Transverse colon (tissue), 4 donors: ENCODE results near the gene SPON2.

Experiments
- POLR2AphosphoS5 ChIP-seq, 3 donors: sonication (generic); formaldehyde crosslinking; IDR thresholded peaks; one replicate each; pipeline ENCODE4 v1.6.1; 2016; ENCODE audit warnings: antibody characterized with exemption in 3 of 3
- TF ChIP-seq, protein P1 (sequence below), 5 experiments: fragments of 200-600 bp in 3 of 5; fragments of 450-650 bp in 2 of 5; sonication (generic) in 3 of 5; IDR thresholded peaks; 1 replicate in 2 of 5; 2 replicates in 3 of 5; pipeline ENCODE4 v1.5.1; 2016 to 2017; ENCODE audit warnings: antibody characterized with exemption in 5 of 5, inconsistent platforms in 3 of 5, mild to moderate bottlenecking in 2 of 5, moderate library complexity in 1 of 5

DNA sequence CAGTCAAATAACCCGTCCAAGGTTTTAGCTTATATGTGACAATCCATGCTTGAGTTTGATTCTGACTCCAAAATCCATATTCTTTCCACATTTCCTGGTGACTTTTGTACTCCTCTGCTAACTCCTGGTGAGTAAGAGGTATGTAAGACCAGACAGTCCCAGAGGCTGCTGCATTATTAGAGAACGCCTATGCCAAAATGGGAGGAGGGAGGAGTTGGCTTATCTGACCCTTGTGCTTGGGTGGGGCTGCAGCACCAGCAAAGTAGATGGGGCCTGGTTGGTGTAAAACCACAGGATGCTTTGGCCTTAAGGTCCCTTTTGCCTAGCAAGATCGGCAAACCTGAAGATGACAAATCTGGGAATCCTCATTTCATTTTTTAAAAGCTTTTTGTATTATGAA is 49.9 kb downstream of the SPON2 start:
- TF ChIP-seq, protein P1, sequence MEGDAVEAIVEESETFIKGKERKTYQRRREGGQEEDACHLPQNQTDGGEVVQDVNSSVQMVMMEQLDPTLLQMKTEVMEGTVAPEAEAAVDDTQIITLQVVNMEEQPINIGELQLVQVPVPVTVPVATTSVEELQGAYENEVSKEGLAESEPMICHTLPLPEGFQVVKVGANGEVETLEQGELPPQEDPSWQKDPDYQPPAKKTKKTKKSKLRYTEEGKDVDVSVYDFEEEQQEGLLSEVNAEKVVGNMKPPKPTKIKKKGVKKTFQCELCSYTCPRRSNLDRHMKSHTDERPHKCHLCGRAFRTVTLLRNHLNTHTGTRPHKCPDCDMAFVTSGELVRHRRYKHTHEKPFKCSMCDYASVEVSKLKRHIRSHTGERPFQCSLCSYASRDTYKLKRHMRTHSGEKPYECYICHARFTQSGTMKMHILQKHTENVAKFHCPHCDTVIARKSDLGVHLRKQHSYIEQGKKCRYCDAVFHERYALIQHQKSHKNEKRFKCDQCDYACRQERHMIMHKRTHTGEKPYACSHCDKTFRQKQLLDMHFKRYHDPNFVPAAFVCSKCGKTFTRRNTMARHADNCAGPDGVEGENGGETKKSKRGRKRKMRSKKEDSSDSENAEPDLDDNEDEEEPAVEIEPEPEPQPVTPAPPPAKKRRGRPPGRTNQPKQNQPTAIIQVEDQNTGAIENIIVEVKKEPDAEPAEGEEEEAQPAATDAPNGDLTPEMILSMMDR (IDR thresholded peaks at IDR 0.05): no peak
- no peak for TF ChIP-seq POLR2AphosphoS5 (IDR thresholded peaks at IDR 0.05)
